H1 (cell line): ENCODE measurements around the gene RAB8B.

Experiments
- ATF3 ChIP-seq: IDR thresholded peaks from 2 replicates; pipeline ENCODE4 v1.6.1; 2011; ENCODE audit warnings: low read depth, mild to moderate bottlenecking, low read length; ENCODE audit not compliant: insufficient read depth
- CTCF ChIP-seq, 3 experiments: IDR thresholded peaks; 1 replicate in 2 of 3; 2 replicates in 1 of 3; pipeline versions ENCODE4 v1.5.1 to v1.6.1; 2011; ENCODE audit warnings: low read length in 3 of 3, mild to moderate bottlenecking in 3 of 3, inconsistent platforms in 2 of 3, low read depth in 1 of 3, moderate library complexity in 1 of 3; ENCODE audit not compliant: insufficient read depth in 1 of 3; ENCODE audit errors: control extremely low read depth in 1 of 3
- EP300 ChIP-seq, 2 experiments: IDR thresholded peaks; 1 replicate in 1 of 2; 2 replicates in 1 of 2; pipeline ENCODE4 v1.6.1; 2011 to 2012; ENCODE audit warnings: low read depth in 2 of 2, low read length in 2 of 2, mild to moderate bottlenecking in 2 of 2, borderline replicate concordance in 1 of 2, inconsistent platforms in 1 of 2, moderate library complexity in 1 of 2
- MAX ChIP-seq: IDR thresholded peaks from 2 replicates; pipeline ENCODE4 v1.6.1; 2012; ENCODE audit warnings: inconsistent platforms
- POLR2A ChIP-seq, 2 experiments: IDR thresholded peaks; 1 replicate in 1 of 2; 2 replicates in 1 of 2; pipeline ENCODE4 v1.6.1; 2011; ENCODE audit warnings: low read depth in 2 of 2, low read length in 2 of 2, mild to moderate bottlenecking in 2 of 2; ENCODE audit errors: control extremely low read depth in 1 of 2
- POLR2AphosphoS5 ChIP-seq: IDR thresholded peaks from 2 replicates; pipeline ENCODE4 v1.6.1; 2011; ENCODE audit warnings: low read depth, low read length
- POU5F1 ChIP-seq: IDR thresholded peaks from 2 replicates; pipeline ENCODE4 v1.6.1; 2011; ENCODE audit warnings: low read depth, mild to moderate bottlenecking, low read length, moderate library complexity

GRCh38 chr15:63240109-63240508 lies 50.7 kb downstream of the RAB8B start:
- no peak for TF ChIP-seq MAX
- no peak for TF ChIP-seq POLR2A (IDR thresholded peaks at IDR 0.05; ENCODE audit: control extremely low read depth in 1 of 2, low read depth in 2 of 2, low read length in 2 of 2)
- TF ChIP-seq CTCF (IDR thresholded peaks at IDR 0.05; ENCODE audit: control extremely low read depth in 1 of 3, insufficient read depth in 1 of 3, low read depth in 1 of 3, low read length in 3 of 3) = no peak
- TF ChIP-seq EP300 (IDR thresholded peaks at IDR 0.05; ENCODE audit: borderline replicate concordance in 1 of 2, low read depth in 2 of 2, low read length in 2 of 2) = no peak
- TF ChIP-seq ATF3 = no peak
- TF ChIP-seq POLR2AphosphoS5 = no peak
- TF ChIP-seq POU5F1 = no peak
